ENCODE data around the gene SUN1. TPM values are rescaled to one million over a fixed set of nuclear protein-coding genes. Genes with fewer than 3 reads are reported as not detected.
A peak's percentile ranks its signal among the peaks of the same experiment; 100 is the strongest.
"Not testable (repeated sequence)": the region's sequence is repeated elsewhere in the genome, so short reads cannot be mapped to it uniquely, and the experiment has no call there.

The SUN1 gene
- total and polyA plus RNA-seq, 2 donors from 2014 or later = 40.4 to 168 TPM

GRCh38 chr7:794207-794606 is 38.1 kb upstream of the SUN1 start:
- intact Hi-C loops (cut with DNase I) = no loop called here
- Histone ChIP-seq H3K9me3 (ENCODE audit: control insufficient read depth in 2 of 3, insufficient read depth in 1 of 3, low read length in 3 of 3) (no peaks in the 10 kb centered on the region), H3K27ac (ENCODE audit: low read depth in 2 of 2, low read length in 2 of 2) (no peak overlapping the region), H3K27me3 (ENCODE audit: control insufficient read depth, insufficient read depth, low read length) (no peaks in the 10 kb centered on the region), H3K4me3 (ENCODE audit: low read length in 3 of 3) (no peak overlapping the region), H3K9ac (ENCODE audit: low read length in 3 of 3) (no peak overlapping the region), H3K4me1 (ENCODE audit: control insufficient read depth in 2 of 3, insufficient read depth in 2 of 3, low read depth in 1 of 3, low read length in 3 of 3) (no peaks in the 10 kb centered on the region), H3K36me3 (ENCODE audit: control insufficient read depth in 2 of 3, insufficient read depth in 3 of 3, low read length in 3 of 3) (no peaks in the 10 kb centered on the region)
- FAIRE-seq (no peak), DNase-seq (no peak)
- TF ChIP-seq CTCF (IDR thresholded peaks at IDR 0.05; ENCODE audit: borderline replicate concordance, extremely low read depth, insufficient read depth) = no peak

DNA sequence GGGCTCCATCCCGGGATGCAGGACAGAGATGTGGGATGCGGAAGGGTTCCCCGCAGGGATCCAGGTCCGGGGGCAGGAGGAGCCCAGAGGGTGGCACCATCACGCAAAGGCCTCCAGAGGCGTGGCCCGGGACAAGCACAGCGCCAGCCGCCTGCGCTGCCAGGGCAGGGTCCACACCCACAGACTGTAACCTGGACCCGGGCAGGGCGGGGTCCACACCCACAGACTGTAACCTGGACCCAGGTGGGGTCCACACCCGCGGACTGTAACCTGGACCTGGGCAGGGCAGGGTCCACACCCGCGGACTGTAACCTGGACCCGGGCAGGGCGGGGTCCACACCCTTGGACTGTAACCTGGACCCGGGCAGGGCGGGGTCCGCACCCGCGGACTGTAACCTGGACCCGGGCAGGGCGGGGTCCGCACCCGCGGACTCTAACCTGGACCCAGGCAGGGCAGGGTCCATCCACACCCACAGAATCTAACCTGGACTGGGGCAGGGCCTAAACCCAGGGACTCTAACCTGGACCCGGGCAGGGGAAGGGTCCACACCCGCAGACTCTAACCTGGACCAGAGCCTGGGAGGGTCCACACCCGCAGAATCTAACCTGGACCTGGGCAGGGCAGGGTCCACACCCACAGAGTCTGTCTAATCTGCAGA is 37.5 kb upstream of the SUN1 start:
- FAIRE-seq = no peak
- DNase-seq = peak in 1 of 5 donors; percentile 66
- no peak overlapping the region for H3K4me3 ChIP-seq (ENCODE audit: low read length in 3 of 3)
- no peak overlapping the region for H3K27ac ChIP-seq (ENCODE audit: low read depth in 2 of 2, low read length in 2 of 2)
- intact Hi-C loops (cut with DNase I) = no loop called here
- TF ChIP-seq CTCF (IDR thresholded peaks at IDR 0.05; ENCODE audit: borderline replicate concordance, extremely low read depth, insufficient read depth) = no peak
- no peak overlapping the region for H3K9ac ChIP-seq (ENCODE audit: low read length in 3 of 3)
- H3K27me3 ChIP-seq (ENCODE audit: control insufficient read depth, insufficient read depth, low read length) = no peaks in the 10 kb centered on the region
- H3K9me3 ChIP-seq (ENCODE audit: control insufficient read depth in 2 of 3, insufficient read depth in 1 of 3, low read length in 3 of 3) = no peaks in the 10 kb centered on the region
- no peaks in the 10 kb centered on the region for H3K4me1 ChIP-seq (ENCODE audit: control insufficient read depth in 2 of 3, insufficient read depth in 2 of 3, low read depth in 1 of 3, low read length in 3 of 3)
- no peaks in the 10 kb centered on the region for H3K36me3 ChIP-seq (ENCODE audit: control insufficient read depth in 2 of 3, insufficient read depth in 3 of 3, low read length in 3 of 3)

DNA sequence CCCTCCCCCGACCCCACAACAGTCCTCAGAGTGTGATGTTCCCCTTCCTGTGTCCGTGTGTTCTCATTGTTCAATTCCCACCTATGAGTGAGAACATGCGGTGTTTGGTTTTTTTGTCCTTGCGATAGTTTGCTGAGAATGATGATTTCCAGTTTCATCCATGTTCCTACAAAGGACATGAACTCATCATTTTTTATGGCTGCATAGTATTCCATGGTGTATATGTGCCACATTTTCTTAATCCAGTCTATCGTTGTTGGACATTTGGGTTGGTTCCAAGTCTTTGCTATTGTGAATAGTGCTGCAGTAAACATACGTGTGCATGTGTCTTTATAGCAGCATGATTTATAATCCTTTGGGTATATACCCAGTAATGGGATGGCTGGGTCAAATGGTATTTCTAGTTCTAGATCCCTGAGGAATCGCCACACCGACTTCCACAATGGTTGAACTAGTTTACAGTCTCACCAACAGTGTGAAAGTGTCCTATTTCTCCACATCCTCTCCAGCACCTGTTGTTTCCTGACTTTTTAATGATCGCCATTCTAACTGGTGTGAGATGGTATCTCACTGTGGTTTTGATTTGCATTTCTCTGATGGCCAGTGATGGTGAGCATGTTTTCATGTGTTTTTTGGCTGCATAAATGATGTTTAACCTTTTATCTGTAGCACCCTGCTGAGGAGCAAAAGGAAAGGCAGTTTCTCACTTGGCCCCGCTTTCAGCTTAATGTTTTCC is 35.7 kb upstream of the SUN1 start:
- FAIRE-seq; H3K9ac ChIP-seq (ENCODE audit: low read length in 3 of 3); DNase-seq; H3K4me1 ChIP-seq (ENCODE audit: control insufficient read depth in 2 of 3, insufficient read depth in 2 of 3, low read depth in 1 of 3, low read length in 3 of 3); intact Hi-C loops (cut with DNase I); H3K36me3 ChIP-seq (ENCODE audit: control insufficient read depth in 2 of 3, insufficient read depth in 3 of 3, low read length in 3 of 3); H3K9me3 ChIP-seq (ENCODE audit: control insufficient read depth in 2 of 3, insufficient read depth in 1 of 3, low read length in 3 of 3); H3K27ac ChIP-seq (ENCODE audit: low read depth in 2 of 2, low read length in 2 of 2); H3K4me3 ChIP-seq (ENCODE audit: low read length in 3 of 3); H3K27me3 ChIP-seq (ENCODE audit: control insufficient read depth, insufficient read depth, low read length): not testable (repeated sequence)

GRCh38 chr7:798921-799470 is 33.3 kb upstream of the SUN1 start:
- Histone ChIP-seq H3K9me3 (ENCODE audit: control insufficient read depth in 2 of 3, insufficient read depth in 1 of 3, low read length in 3 of 3) (no peaks in the 10 kb centered on the region), H3K27ac (ENCODE audit: low read depth in 2 of 2, low read length in 2 of 2) (no peak overlapping the region), H3K9ac (ENCODE audit: low read length in 3 of 3) (no peak overlapping the region), H3K27me3 (ENCODE audit: control insufficient read depth, insufficient read depth, low read length) (no peaks in the 10 kb centered on the region), H3K4me1 (ENCODE audit: control insufficient read depth in 2 of 3, insufficient read depth in 2 of 3, low read depth in 1 of 3, low read length in 3 of 3) (peaks cover 0 to 15% (median 4%) of the 10 kb centered on the region in 3 donors), H3K4me3 (ENCODE audit: low read length in 3 of 3) (no peak overlapping the region), H3K36me3 (ENCODE audit: control insufficient read depth in 2 of 3, insufficient read depth in 3 of 3, low read length in 3 of 3) (no peaks in the 10 kb centered on the region)
- intact Hi-C loops (cut with DNase I) = no loop called here
- FAIRE-seq = no peak
- no peak for TF ChIP-seq CTCF (IDR thresholded peaks at IDR 0.05; ENCODE audit: borderline replicate concordance, extremely low read depth, insufficient read depth)
- peak in 1 of 5 donors; percentile 49 for DNase-seq

Data from kidney (tissue), 14 donors.